ENCODE results near the gene SUPT3H. TPM values are rescaled to one million over a fixed set of nuclear protein-coding genes. Genes with fewer than 3 reads are reported as not detected.

The SUPT3H gene
- total RNA-seq, 1 experiment from 2014 or later: 3.6 TPM

DNA sequence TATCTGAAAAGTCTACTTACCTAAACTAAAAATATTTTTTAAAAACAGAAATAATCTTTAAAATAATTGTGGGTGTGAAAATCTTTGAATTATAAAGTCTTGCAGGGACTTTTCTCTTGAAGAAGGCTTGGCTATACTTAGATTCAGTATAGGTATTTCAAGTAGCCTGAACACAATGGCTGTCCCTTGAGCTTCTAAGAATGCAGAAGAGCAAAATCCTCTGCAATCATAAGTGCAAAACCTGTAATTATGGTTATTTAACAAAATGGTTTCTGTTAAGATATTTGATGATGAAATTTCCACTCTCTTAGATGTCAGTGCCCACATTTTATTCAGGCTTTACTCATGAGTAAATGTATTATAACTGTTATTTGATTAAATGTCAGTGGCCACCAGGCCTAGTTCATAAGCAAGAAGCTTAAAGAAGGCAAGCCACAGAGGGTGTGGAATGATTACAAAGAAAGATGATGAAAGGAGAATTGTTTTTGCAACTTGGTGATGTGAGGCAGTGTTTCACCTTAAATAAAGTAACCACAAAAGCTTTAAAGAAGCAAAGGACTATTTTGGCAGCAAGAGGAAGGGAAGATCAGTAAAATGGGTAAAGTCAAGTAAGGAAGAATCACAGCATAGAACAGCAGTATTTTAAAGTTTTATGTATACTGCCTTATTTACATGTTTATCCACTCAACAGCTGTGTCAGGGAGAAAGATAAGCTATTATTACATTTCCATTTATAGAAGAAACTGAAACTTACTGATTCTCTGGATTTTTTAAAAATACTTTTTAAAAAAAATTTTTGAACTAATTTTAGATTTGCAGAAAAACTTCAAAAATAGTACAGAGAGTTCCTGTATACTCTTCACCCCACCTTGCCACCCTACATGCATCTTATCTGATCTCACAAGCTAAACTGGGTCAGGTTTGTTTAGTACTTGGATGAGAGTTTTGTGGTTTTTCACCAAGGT lies 400.8 kb downstream of the SUPT3H start:
- Histone ChIP-seq H4K20me1 (ENCODE audit: low read length) (no peaks in the 10 kb centered on the region), H3K4me2 (ENCODE audit: low read length) (no peak overlapping the region), H3K36me3 (ENCODE audit: low read depth, low read length) (peaks cover 9% of the 10 kb centered on the region; the same call in 1 of the 2 replicates), H3K4me3 (ENCODE audit: low read length) (no peak overlapping the region), H3K27me3 (ENCODE audit: low read length) (no peaks in the 10 kb centered on the region), H3K27ac (ENCODE audit: low read length) (no peak overlapping the region), H2AFZ (ENCODE audit: low read length) (no peak overlapping the region), H3K79me2 (ENCODE audit: low read length) (no peaks in the 10 kb centered on the region), H3K4me1 (ENCODE audit: insufficient read depth, low read length) (no peaks in the 10 kb centered on the region), H3F3A (ENCODE audit: low read length, unreplicated experiment) (no peaks in the 10 kb centered on the region), H3K9ac (ENCODE audit: low read length) (no peak overlapping the region), H3K9me2 (replicated peaks; ENCODE audit: low read length) (no peaks in the 10 kb centered on the region), H3K9me3 (ENCODE audit: low read length) (peaks cover 11% of the 10 kb centered on the region; the same call in 1 of the 2 replicates)
- BruUV-seq (replicated peaks): no TSS peak
- DNase-seq (no peak), ATAC-seq (no peak)
- ChIA-PET CTCF (no interaction called here), POLR2A (ENCODE audit: unreplicated experiment) (interaction anchor here (0.7 kb wide), 1 partner anchor 176 kb away, joined by 3 read pairs; no protein-coding TSS in a partner anchor)
- TF ChIP-seq EZH2phosphoT487 (IDR thresholded peaks at IDR 0.05; ENCODE audit: borderline replicate concordance, low read length) (no peak), CTCF (conservative IDR thresholded peaks at IDR 0.05; ENCODE audit: low read depth, low read length) (no peak), EZH2 (IDR thresholded peaks at IDR 0.05; ENCODE audit: low read length, unreplicated experiment) (no peak)
- intact Hi-C loops (cut with micrococcal nuclease): no loop called here

DNA sequence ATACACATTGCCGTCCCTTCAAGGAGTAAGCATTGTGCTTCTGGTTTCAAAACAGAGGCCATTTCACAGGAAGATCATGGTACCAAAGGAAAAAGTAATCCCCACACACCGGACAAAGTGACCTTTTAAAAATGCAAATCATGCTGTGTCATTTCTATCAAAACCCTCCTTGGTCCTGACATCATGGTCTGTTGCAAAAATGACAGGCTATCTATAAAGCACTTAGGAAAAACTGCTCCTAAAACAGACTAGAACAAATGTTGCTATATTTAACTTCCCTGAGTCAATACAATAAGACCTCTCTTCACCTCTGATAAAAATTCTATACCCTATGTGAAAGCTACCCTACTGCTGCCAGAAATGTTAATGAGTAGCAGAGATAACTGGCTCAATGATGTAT lies 403.2 kb downstream of the SUPT3H start:
- intact Hi-C loops (cut with micrococcal nuclease): no loop called here
- Histone ChIP-seq H3F3A (ENCODE audit: low read length, unreplicated experiment) (no peaks in the 10 kb centered on the region), H3K4me2 (ENCODE audit: low read length) (no peak overlapping the region), H3K79me2 (ENCODE audit: low read length) (no peaks in the 10 kb centered on the region), H2AFZ (ENCODE audit: low read length) (no peak overlapping the region), H3K27ac (ENCODE audit: low read length) (no peak overlapping the region), H3K4me1 (ENCODE audit: insufficient read depth, low read length) (no peaks in the 10 kb centered on the region), H4K20me1 (ENCODE audit: low read length) (no peaks in the 10 kb centered on the region), H3K9me3 (ENCODE audit: low read length) (peaks cover 11% of the 10 kb centered on the region; the same call in 1 of the 2 replicates), H3K4me3 (ENCODE audit: low read length) (no peak overlapping the region), H3K36me3 (ENCODE audit: low read depth, low read length) (peaks cover 9% of the 10 kb centered on the region; the same call in 1 of the 2 replicates), H3K9ac (ENCODE audit: low read length) (no peak overlapping the region), H3K27me3 (ENCODE audit: low read length) (no peaks in the 10 kb centered on the region), H3K9me2 (replicated peaks; ENCODE audit: low read length) (no peaks in the 10 kb centered on the region)
- BruUV-seq (replicated peaks): no TSS peak
- POLR2A ChIA-PET (ENCODE audit: unreplicated experiment): no interaction called here
- DNase-seq: no peak
- no peak for ATAC-seq
- CTCF ChIA-PET: no interaction called here
- TF ChIP-seq EZH2phosphoT487 (IDR thresholded peaks at IDR 0.05; ENCODE audit: borderline replicate concordance, low read length) (no peak), EZH2 (IDR thresholded peaks at IDR 0.05; ENCODE audit: low read length, unreplicated experiment) (no peak), CTCF (conservative IDR thresholded peaks at IDR 0.05; ENCODE audit: low read depth, low read length) (no peak)

DNA sequence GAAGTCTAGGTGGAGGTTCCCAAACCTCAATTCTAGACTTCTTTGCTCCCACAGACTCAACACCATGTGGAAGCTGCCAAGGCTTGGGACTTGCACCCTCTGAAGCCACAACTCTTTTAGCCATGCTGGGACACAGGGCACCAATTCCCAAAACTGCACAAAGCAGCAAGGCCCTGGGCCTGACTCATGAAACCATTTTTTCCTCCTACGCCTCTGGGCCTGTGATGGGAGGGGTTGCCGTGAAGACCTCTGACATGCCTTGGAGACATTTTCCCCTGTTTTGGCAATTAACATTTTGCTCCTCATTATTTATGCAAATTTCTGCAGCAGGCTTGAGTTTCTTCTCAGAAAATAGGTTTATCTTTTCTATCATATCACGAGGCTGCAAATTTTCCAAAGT lies 405.0 kb downstream of the SUPT3H start:
- DNase-seq (no peak), ATAC-seq (no peak)
- Histone ChIP-seq H3K79me2 (ENCODE audit: low read length) (no peaks in the 10 kb centered on the region), H3K36me3 (ENCODE audit: low read depth, low read length) (peaks cover 9% of the 10 kb centered on the region; the same call in 1 of the 2 replicates), H4K20me1 (ENCODE audit: low read length) (no peaks in the 10 kb centered on the region), H3K27me3 (ENCODE audit: low read length) (no peaks in the 10 kb centered on the region), H3K4me2 (ENCODE audit: low read length) (no peak overlapping the region), H3K9me2 (replicated peaks; ENCODE audit: low read length) (no peaks in the 10 kb centered on the region), H2AFZ (ENCODE audit: low read length) (no peak overlapping the region), H3K4me1 (ENCODE audit: insufficient read depth, low read length) (no peaks in the 10 kb centered on the region), H3F3A (ENCODE audit: low read length, unreplicated experiment) (no peaks in the 10 kb centered on the region), H3K4me3 (ENCODE audit: low read length) (no peak overlapping the region), H3K9me3 (ENCODE audit: low read length) (peaks cover 11% of the 10 kb centered on the region; the same call in 1 of the 2 replicates), H3K27ac (ENCODE audit: low read length) (no peak overlapping the region), H3K9ac (ENCODE audit: low read length) (no peak overlapping the region)
- POLR2A ChIA-PET (ENCODE audit: unreplicated experiment): no interaction called here
- CTCF ChIA-PET: no interaction called here
- intact Hi-C loops (cut with micrococcal nuclease): no loop called here
- no TSS peak for BruUV-seq (replicated peaks)
- no peak for TF ChIP-seq CTCF (conservative IDR thresholded peaks at IDR 0.05; ENCODE audit: low read depth, low read length)
- no peak for TF ChIP-seq EZH2 (IDR thresholded peaks at IDR 0.05; ENCODE audit: low read length, unreplicated experiment)
- TF ChIP-seq EZH2phosphoT487 (IDR thresholded peaks at IDR 0.05; ENCODE audit: borderline replicate concordance, low read length): no peak

All from PC-3 (cell line).